ENCODE data around the gene ABR.

ABR gene

GRCh38 chr17:1004769-1005295, 174.9 kb downstream of the ABR start:
- no peak overlapping the region for H3K9ac ChIP-seq (ENCODE audit: low read length)
- no peak overlapping the region for H3K4me2 ChIP-seq (ENCODE audit: low read length)
- peaks cover 10% of the 10 kb centered on the region for H3K36me3 ChIP-seq (replicated peaks; ENCODE audit: low read depth, low read length)
- H3K79me2 ChIP-seq (ENCODE audit: low read length), result no peaks in the 10 kb centered on the region
- H3K4me1 ChIP-seq (ENCODE audit: low read length), result no peaks in the 10 kb centered on the region
- no peak overlapping the region for H3K27ac ChIP-seq (ENCODE audit: low read length)
- H3K9me3 ChIP-seq (ENCODE audit: insufficient read depth, low read length), result no peaks in the 10 kb centered on the region
- no peak overlapping the region for H2AFZ ChIP-seq (ENCODE audit: low read depth, low read length)
- TF ChIP-seq, protein P1, sequence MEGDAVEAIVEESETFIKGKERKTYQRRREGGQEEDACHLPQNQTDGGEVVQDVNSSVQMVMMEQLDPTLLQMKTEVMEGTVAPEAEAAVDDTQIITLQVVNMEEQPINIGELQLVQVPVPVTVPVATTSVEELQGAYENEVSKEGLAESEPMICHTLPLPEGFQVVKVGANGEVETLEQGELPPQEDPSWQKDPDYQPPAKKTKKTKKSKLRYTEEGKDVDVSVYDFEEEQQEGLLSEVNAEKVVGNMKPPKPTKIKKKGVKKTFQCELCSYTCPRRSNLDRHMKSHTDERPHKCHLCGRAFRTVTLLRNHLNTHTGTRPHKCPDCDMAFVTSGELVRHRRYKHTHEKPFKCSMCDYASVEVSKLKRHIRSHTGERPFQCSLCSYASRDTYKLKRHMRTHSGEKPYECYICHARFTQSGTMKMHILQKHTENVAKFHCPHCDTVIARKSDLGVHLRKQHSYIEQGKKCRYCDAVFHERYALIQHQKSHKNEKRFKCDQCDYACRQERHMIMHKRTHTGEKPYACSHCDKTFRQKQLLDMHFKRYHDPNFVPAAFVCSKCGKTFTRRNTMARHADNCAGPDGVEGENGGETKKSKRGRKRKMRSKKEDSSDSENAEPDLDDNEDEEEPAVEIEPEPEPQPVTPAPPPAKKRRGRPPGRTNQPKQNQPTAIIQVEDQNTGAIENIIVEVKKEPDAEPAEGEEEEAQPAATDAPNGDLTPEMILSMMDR (IDR thresholded peaks at IDR 0.05; ENCODE audit: low read depth, low read length), result no peak
- no peak for TF ChIP-seq EZH2phosphoT487 (IDR thresholded peaks at IDR 0.05; ENCODE audit: low read depth)
- H3K27me3 ChIP-seq (ENCODE audit: low read depth, low read length), result no peaks in the 10 kb centered on the region
- no peaks in the 10 kb centered on the region for H4K20me1 ChIP-seq (ENCODE audit: insufficient read depth, low read length)
- no peak overlapping the region for H3K4me3 ChIP-seq (ENCODE audit: low read length)

GRCh38 chr17:1003972-1004768, 175.6 kb downstream of the ABR start:
- no peaks in the 10 kb centered on the region for H3K9me3 ChIP-seq (ENCODE audit: insufficient read depth, low read length)
- TF ChIP-seq, protein P1 (IDR thresholded peaks at IDR 0.05; ENCODE audit: low read depth, low read length), result no peak
- TF ChIP-seq EZH2phosphoT487 (IDR thresholded peaks at IDR 0.05; ENCODE audit: low read depth), result no peak
- H3K36me3 ChIP-seq (replicated peaks; ENCODE audit: low read depth, low read length), result peaks cover 10% of the 10 kb centered on the region
- H3K4me2 ChIP-seq (ENCODE audit: low read length), result no peak overlapping the region
- H3K9ac ChIP-seq (ENCODE audit: low read length), result no peak overlapping the region
- no peak overlapping the region for H2AFZ ChIP-seq (ENCODE audit: low read depth, low read length)
- H4K20me1 ChIP-seq (ENCODE audit: insufficient read depth, low read length), result no peaks in the 10 kb centered on the region
- H3K4me1 ChIP-seq (ENCODE audit: low read length), result no peaks in the 10 kb centered on the region
- no peak overlapping the region for H3K27ac ChIP-seq (ENCODE audit: low read length)
- H3K4me3 ChIP-seq (ENCODE audit: low read length), result no peak overlapping the region
- no peaks in the 10 kb centered on the region for H3K79me2 ChIP-seq (ENCODE audit: low read length)
- no peaks in the 10 kb centered on the region for H3K27me3 ChIP-seq (ENCODE audit: low read depth, low read length)

DNA sequence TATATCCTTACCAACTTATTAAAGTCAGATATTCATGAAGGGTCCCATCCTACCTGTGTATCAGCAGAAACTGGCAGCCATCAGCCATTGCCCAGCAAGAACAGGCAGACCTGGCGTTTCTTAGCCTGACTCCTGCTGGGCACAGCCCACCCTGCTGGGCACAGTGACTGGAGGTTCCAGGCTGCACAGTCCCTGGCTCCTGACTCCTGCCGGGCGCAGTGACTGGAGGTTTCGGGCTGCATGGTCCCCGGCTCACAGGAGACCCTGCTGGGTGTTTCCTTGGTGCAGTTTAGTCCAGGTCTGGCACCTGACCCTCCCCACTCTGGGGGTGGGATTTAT, 176.2 kb downstream of the ABR start:
- Histone ChIP-seq H3K4me3 (ENCODE audit: low read length) (no peak overlapping the region), H3K36me3 (replicated peaks; ENCODE audit: low read depth, low read length) (peaks cover 10% of the 10 kb centered on the region), H3K27ac (ENCODE audit: low read length) (no peak overlapping the region)

More for the DNA sequence above, 176.2 kb downstream of the ABR start:
- Histone ChIP-seq H3K9ac (ENCODE audit: low read length) (no peak overlapping the region), H3K79me2 (ENCODE audit: low read length) (peaks cover 1% of the 10 kb centered on the region), H3K27me3 (ENCODE audit: low read depth, low read length) (no peaks in the 10 kb centered on the region), H4K20me1 (ENCODE audit: insufficient read depth, low read length) (no peaks in the 10 kb centered on the region), H2AFZ (ENCODE audit: low read depth, low read length) (no peak overlapping the region), H3K4me2 (ENCODE audit: low read length) (no peak overlapping the region), H3K4me1 (ENCODE audit: low read length) (no peaks in the 10 kb centered on the region), H3K9me3 (ENCODE audit: insufficient read depth, low read length) (no peaks in the 10 kb centered on the region)
- TF ChIP-seq, protein P1 (IDR thresholded peaks at IDR 0.05; ENCODE audit: low read depth, low read length), result no peak
- no peak for TF ChIP-seq EZH2phosphoT487 (IDR thresholded peaks at IDR 0.05; ENCODE audit: low read depth)

Data from OCI-LY3 (cell line).